ENCODE measurements around the gene ZG16. TPM values are rescaled to one million over a fixed set of nuclear protein-coding genes. Genes with fewer than 3 reads are reported as not detected.
"Not testable (repeated sequence)": the region's sequence is repeated elsewhere in the genome, so short reads cannot be mapped to it uniquely, and the experiment has no call there.

Gene ZG16
- total and polyA plus RNA-seq, 12 donors: 0.01 TPM; not detected in 11

- no peak overlapping the region for H3K27ac ChIP-seq
- intact Hi-C loops (cut with DNase I): no loop called here
Measured at GRCh38 chr16:29757950-29758466, 20.0 kb upstream of the ZG16 start.

GRCh38 chr16:29760567-29761279 is 17.3 kb upstream of the ZG16 start:
- H3K9me3 ChIP-seq: no peaks in the 10 kb centered on the region
- ATAC-seq (no peak), DNase-seq (no peak)
- H3K4me1 ChIP-seq: no peaks in the 10 kb centered on the region
- H3K27me3 ChIP-seq: peaks cover 0 to 11% (median 0%) of the 10 kb centered on the region in 7 donors
- no peaks in the 10 kb centered on the region for H3K36me3 ChIP-seq
- intact Hi-C loops (cut with DNase I): no loop called here
- no peak overlapping the region for H3K27ac ChIP-seq
- H3K4me3 ChIP-seq: no peak overlapping the region
- 76 to 77% methylated on average over 9 of the region's 9 CpGs for whole genome bisulfite sequencing, 2 donors
- TF ChIP-seq CTCF (IDR thresholded peaks at IDR 0.05): no peak

More at GRCh38 chr16:29757950-29758466, 20.0 kb upstream of the ZG16 start:
- H3K36me3 ChIP-seq: no peaks in the 10 kb centered on the region
- H3K4me3 ChIP-seq: no peak overlapping the region
- no peak for TF ChIP-seq CTCF (IDR thresholded peaks at IDR 0.05)
- WGBS, 2 donors: 67 to 74% methylated on average over 6 of the region's 6 CpGs
- H3K27me3 ChIP-seq: peaks cover 0 to 3% (median 0%) of the 10 kb centered on the region in 7 donors
- DNase-seq: no peak
- peak in 3 of 8 donors; percentile 17 to 75 (median 72) for ATAC-seq
- H3K4me1 ChIP-seq: no peaks in the 10 kb centered on the region
- H3K9me3 ChIP-seq: no peaks in the 10 kb centered on the region

- H3K4me3 ChIP-seq; ATAC-seq; H3K36me3 ChIP-seq; DNase-seq; H3K27ac ChIP-seq; H3K9me3 ChIP-seq; intact Hi-C loops (cut with DNase I); H3K4me1 ChIP-seq: not testable (repeated sequence)
- 80 to 81% methylated on average over 6 to 8 of the region's 8 CpGs for WGBS, 2 donors
- peaks cover 0 to 11% (median 0%) of the 10 kb centered on the region in 7 donors for H3K27me3 ChIP-seq
Measured at GRCh38 chr16:29761280-29761651, 16.8 kb upstream of the ZG16 start.

- TF ChIP-seq CTCF (IDR thresholded peaks at IDR 0.05): no peak
- Histone ChIP-seq H3K27me3 (peaks cover 0 to 11% (median 0%) of the 10 kb centered on the region in 7 donors), H3K4me1 (no peaks in the 10 kb centered on the region), H3K36me3 (no peaks in the 10 kb centered on the region), H3K9me3 (no peaks in the 10 kb centered on the region), H3K4me3 (no peak overlapping the region), H3K27ac (no peak overlapping the region)
- intact Hi-C loops (cut with DNase I): no loop called here
- no peak for ATAC-seq
- 70 to 81% methylated on average over 6 of the region's 6 CpGs for WGBS, 2 donors
- no peak for DNase-seq
Measured at GRCh38 chr16:29761882-29762281, 16.2 kb upstream of the ZG16 start.

- peaks cover 0 to 11% (median 0%) of the 10 kb centered on the region in 7 donors for H3K27me3 ChIP-seq
- no peak overlapping the region for H3K4me3 ChIP-seq
- intact Hi-C loops (cut with DNase I): no loop called here
- DNase-seq (no peak), ATAC-seq (no peak)
- no peak overlapping the region for H3K27ac ChIP-seq
- H3K36me3 ChIP-seq: no peaks in the 10 kb centered on the region
- TF ChIP-seq CTCF (IDR thresholded peaks at IDR 0.05): no peak
- no peaks in the 10 kb centered on the region for H3K9me3 ChIP-seq
- no peaks in the 10 kb centered on the region for H3K4me1 ChIP-seq
- WGBS, 2 donors: 64 to 68% methylated on average over 6 of the region's 6 CpGs
Measured at GRCh38 chr16:29763326-29763725, 14.7 kb upstream of the ZG16 start.
